ENCODE measurements around the gene CNGB1.
A peak's percentile ranks its signal among the peaks of the same experiment; 100 is the strongest.

Gene CNGB1

DNA sequence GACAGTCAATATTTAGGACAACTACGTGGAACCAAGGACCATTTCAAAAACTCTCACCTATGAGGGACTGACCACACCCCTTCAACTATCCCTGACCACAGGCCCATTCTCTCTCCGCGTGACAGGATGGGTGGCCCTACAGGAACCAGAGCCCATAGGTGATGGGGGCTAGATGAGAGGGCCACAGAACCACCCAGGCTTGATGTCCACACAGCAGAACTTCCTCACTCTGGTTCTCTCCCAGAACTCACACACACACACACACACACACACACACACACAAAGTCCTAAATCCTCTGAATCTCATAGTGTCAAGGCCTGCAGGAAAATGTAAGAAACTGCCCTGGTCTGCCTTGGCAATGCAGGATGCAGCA lies 28.1 kb upstream of the CNGB1 start:
- Histone ChIP-seq H2AFZ (ENCODE audit: low read depth, low read length) (no peak overlapping the region), H3K79me2 (ENCODE audit: insufficient read depth, low read length) (peaks cover 22% of the 10 kb centered on the region), H3K4me3 (ENCODE audit: low read depth in 1 of 2, low read length in 2 of 2) (peak overlapping the region in 1 of 2 experiments; percentile 98; a peak in 2 of 4 replicates), H3K9me3 (ENCODE audit: insufficient read depth, low read length, severe bottlenecking) (no peaks in the 10 kb centered on the region), H3K9ac (ENCODE audit: low read depth, low read length) (peak overlapping the region; percentile 72), H3K27me3 (ENCODE audit: insufficient read depth, low read length, poor library complexity) (no peaks in the 10 kb centered on the region), H3K36me3 (ENCODE audit: insufficient read depth, low read length) (peaks cover 57% of the 10 kb centered on the region), H4K20me1 (ENCODE audit: insufficient read depth, low read length) (peaks cover 26% of the 10 kb centered on the region), H3K4me2 (ENCODE audit: insufficient read depth, low read length) (peak overlapping the region; percentile 100), H3K27ac (ENCODE audit: low read length) (no peak overlapping the region), H3K4me1 (ENCODE audit: insufficient read depth, low read length) (peaks cover 34% of the 10 kb centered on the region)
- TF ChIP-seq EZH2 (IDR thresholded peaks at IDR 0.05; ENCODE audit: borderline replicate concordance, low read depth, low read length, severe bottlenecking) (no peak), CTCF (IDR thresholded peaks at IDR 0.05; ENCODE audit: borderline replicate concordance, extremely low read depth, low read length, poor library complexity, severe bottlenecking) (no peak)
- no peak for DNase-seq
- no peak for ATAC-seq (ENCODE audit: insufficient read depth, low read depth)

GRCh38 chr16:57998486-57998885 lies 27.6 kb upstream of the CNGB1 start:
- no peak for TF ChIP-seq EZH2 (IDR thresholded peaks at IDR 0.05; ENCODE audit: borderline replicate concordance, low read depth, low read length, severe bottlenecking)
- no peak for TF ChIP-seq CTCF (IDR thresholded peaks at IDR 0.05; ENCODE audit: borderline replicate concordance, extremely low read depth, low read length, poor library complexity, severe bottlenecking)
- Histone ChIP-seq H3K36me3 (ENCODE audit: insufficient read depth, low read length) (peaks cover 57% of the 10 kb centered on the region), H3K27me3 (ENCODE audit: insufficient read depth, low read length, poor library complexity) (no peaks in the 10 kb centered on the region), H4K20me1 (ENCODE audit: insufficient read depth, low read length) (peaks cover 31% of the 10 kb centered on the region), H3K4me1 (ENCODE audit: insufficient read depth, low read length) (peaks cover 36% of the 10 kb centered on the region), H3K4me3 (ENCODE audit: low read depth in 1 of 2, low read length in 2 of 2) (no peak overlapping the region), H3K9ac (ENCODE audit: low read depth, low read length) (no peak overlapping the region; the same call in 1 of the 2 replicates), H3K79me2 (ENCODE audit: insufficient read depth, low read length) (peaks cover 22% of the 10 kb centered on the region), H3K4me2 (ENCODE audit: insufficient read depth, low read length) (peak overlapping the region; percentile 100; the same call in 1 of the 2 replicates), H3K9me3 (ENCODE audit: insufficient read depth, low read length, severe bottlenecking) (no peaks in the 10 kb centered on the region), H3K27ac (ENCODE audit: low read length) (no peak overlapping the region), H2AFZ (ENCODE audit: low read depth, low read length) (no peak overlapping the region)
- ATAC-seq (ENCODE audit: insufficient read depth, low read depth) (no peak), DNase-seq (peak; percentile 49)

DNA sequence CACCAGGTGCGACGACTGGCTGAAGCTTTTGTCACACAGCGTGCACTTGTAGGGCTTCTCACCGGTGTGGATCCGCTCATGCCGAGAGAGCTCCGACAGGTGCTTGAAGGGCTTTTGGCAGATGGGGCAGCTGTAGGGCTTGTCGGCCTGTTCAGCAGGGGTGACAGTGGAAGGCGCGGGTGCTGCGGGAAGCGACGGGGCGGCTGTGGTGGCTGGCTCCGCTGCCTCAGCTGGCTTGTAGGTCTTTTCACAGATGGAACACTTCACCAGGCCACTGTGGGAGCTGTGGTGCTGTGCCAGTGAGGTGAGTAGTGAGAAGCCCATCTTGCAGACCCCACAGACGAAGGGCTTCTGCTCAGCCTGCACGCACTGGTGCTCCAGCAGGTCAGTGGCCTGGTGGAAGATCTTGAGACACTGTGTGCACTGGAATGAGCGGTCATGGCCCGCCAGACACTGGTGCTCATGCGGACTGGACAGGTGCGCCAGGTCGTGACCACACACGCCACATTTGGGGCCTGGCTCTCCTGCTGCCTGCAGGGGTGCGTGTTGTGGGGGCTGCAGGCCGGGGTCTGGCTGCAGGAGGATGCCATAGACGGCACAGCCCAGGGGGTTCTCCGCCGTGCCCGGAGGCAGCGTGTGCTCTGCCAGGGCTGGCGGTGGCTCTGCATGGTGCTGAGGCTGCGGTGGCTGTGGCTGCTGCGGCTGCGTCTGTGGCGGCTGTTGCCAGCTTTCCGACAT lies 26.8 kb upstream of the CNGB1 start:
- TF ChIP-seq CTCF (IDR thresholded peaks at IDR 0.05; ENCODE audit: borderline replicate concordance, extremely low read depth, low read length, poor library complexity, severe bottlenecking) (no peak), EZH2 (IDR thresholded peaks at IDR 0.05; ENCODE audit: borderline replicate concordance, low read depth, low read length, severe bottlenecking) (no peak)
- Histone ChIP-seq H3K4me3 (ENCODE audit: low read depth in 1 of 2, low read length in 2 of 2) (no peak overlapping the region), H3K27me3 (ENCODE audit: insufficient read depth, low read length, poor library complexity) (no peaks in the 10 kb centered on the region), H3K4me2 (ENCODE audit: insufficient read depth, low read length) (no peak overlapping the region), H3K79me2 (ENCODE audit: insufficient read depth, low read length) (peaks cover 22% of the 10 kb centered on the region), H3K9ac (ENCODE audit: low read depth, low read length) (no peak overlapping the region), H4K20me1 (ENCODE audit: insufficient read depth, low read length) (peaks cover 35% of the 10 kb centered on the region), H2AFZ (ENCODE audit: low read depth, low read length) (no peak overlapping the region), H3K36me3 (ENCODE audit: insufficient read depth, low read length) (peaks cover 50% of the 10 kb centered on the region), H3K4me1 (ENCODE audit: insufficient read depth, low read length) (peaks cover 29% of the 10 kb centered on the region), H3K9me3 (ENCODE audit: insufficient read depth, low read length, severe bottlenecking) (no peaks in the 10 kb centered on the region), H3K27ac (ENCODE audit: low read length) (no peak overlapping the region)
- DNase-seq (no peak), ATAC-seq (ENCODE audit: insufficient read depth, low read depth) (no peak)

Data from DND-41 (cell line).